Measurements from ENCODE around the gene PFKL. TPM values are rescaled to one million over a fixed set of nuclear protein-coding genes. Genes with fewer than 3 reads are reported as not detected.

The PFKL gene
- total RNA-seq, 1 donor from 2014 or later = 66.6 TPM

- DNase-seq (ENCODE audit: low spot score) = no peak
- peaks cover 12% of the 10 kb centered on the region for H3K27me3 Mint-ChIP-seq (ENCODE audit: unreplicated experiment)
- H3K4me1 Mint-ChIP-seq (ENCODE audit: unreplicated experiment) = no peaks in the 10 kb centered on the region
- peaks cover 7% of the 10 kb centered on the region for H3K36me3 Mint-ChIP-seq (ENCODE audit: low read depth, unreplicated experiment)
- H3K9me3 Mint-ChIP-seq (ENCODE audit: unreplicated experiment) = no peaks in the 10 kb centered on the region
- peak overlapping the region; percentile 27 for H3K4me3 Mint-ChIP-seq (ENCODE audit: unreplicated experiment)
- no peak for TF ChIP-seq CTCF (IDR thresholded peaks at IDR 0.05; ENCODE audit: unreplicated experiment)
- no peak overlapping the region for H3K27ac Mint-ChIP-seq (ENCODE audit: unreplicated experiment)
These were observed 11.0 kb downstream of the PFKL start for GRCh38 chr21:44310628-44311507.

GRCh38 chr21:44312089-44312488 lies 12.2 kb downstream of the PFKL start:
- TF ChIP-seq CTCF (IDR thresholded peaks at IDR 0.05; ENCODE audit: unreplicated experiment) = no peak
- Mint-ChIP-seq H3K9me3 (ENCODE audit: unreplicated experiment) (no peaks in the 10 kb centered on the region), H3K4me1 (ENCODE audit: unreplicated experiment) (no peaks in the 10 kb centered on the region), H3K36me3 (ENCODE audit: low read depth, unreplicated experiment) (peaks cover 7% of the 10 kb centered on the region), H3K4me3 (ENCODE audit: unreplicated experiment) (no peak overlapping the region), H3K27ac (ENCODE audit: unreplicated experiment) (no peak overlapping the region), H3K27me3 (ENCODE audit: unreplicated experiment) (peaks cover 15% of the 10 kb centered on the region)
- DNase-seq (ENCODE audit: low spot score) = no peak

- Mint-ChIP-seq H3K9me3 (ENCODE audit: unreplicated experiment) (no peaks in the 10 kb centered on the region), H3K4me1 (ENCODE audit: unreplicated experiment) (no peaks in the 10 kb centered on the region), H3K4me3 (ENCODE audit: unreplicated experiment) (no peak overlapping the region), H3K27me3 (ENCODE audit: unreplicated experiment) (peaks cover 15% of the 10 kb centered on the region), H3K27ac (ENCODE audit: unreplicated experiment) (no peak overlapping the region), H3K36me3 (ENCODE audit: low read depth, unreplicated experiment) (peaks cover 7% of the 10 kb centered on the region)
- TF ChIP-seq CTCF (IDR thresholded peaks at IDR 0.05; ENCODE audit: unreplicated experiment) = no peak
- no peak for DNase-seq (ENCODE audit: low spot score)
These were observed 12.9 kb downstream of the PFKL start for GRCh38 chr21:44312716-44313115.

- H3K36me3 Mint-ChIP-seq (ENCODE audit: low read depth, unreplicated experiment) = peaks cover 7% of the 10 kb centered on the region
- H3K27me3 Mint-ChIP-seq (ENCODE audit: unreplicated experiment) = peaks cover 12% of the 10 kb centered on the region
- H3K4me1 Mint-ChIP-seq (ENCODE audit: unreplicated experiment) = no peaks in the 10 kb centered on the region
- no peak for TF ChIP-seq CTCF (IDR thresholded peaks at IDR 0.05; ENCODE audit: unreplicated experiment)
- no peak overlapping the region for H3K27ac Mint-ChIP-seq (ENCODE audit: unreplicated experiment)
- no peak overlapping the region for H3K4me3 Mint-ChIP-seq (ENCODE audit: unreplicated experiment)
- no peak for DNase-seq (ENCODE audit: low spot score)
- H3K9me3 Mint-ChIP-seq (ENCODE audit: unreplicated experiment) = no peaks in the 10 kb centered on the region
These were observed 13.6 kb downstream of the PFKL start for GRCh38 chr21:44313451-44313850.

- no peak for TF ChIP-seq CTCF (IDR thresholded peaks at IDR 0.05; ENCODE audit: unreplicated experiment)
- no peak for DNase-seq (ENCODE audit: low spot score)
- Mint-ChIP-seq H3K27ac (ENCODE audit: unreplicated experiment) (no peak overlapping the region), H3K4me3 (ENCODE audit: unreplicated experiment) (no peak overlapping the region), H3K36me3 (ENCODE audit: low read depth, unreplicated experiment) (peaks cover 7% of the 10 kb centered on the region), H3K27me3 (ENCODE audit: unreplicated experiment) (peaks cover 9% of the 10 kb centered on the region), H3K9me3 (ENCODE audit: unreplicated experiment) (no peaks in the 10 kb centered on the region), H3K4me1 (ENCODE audit: unreplicated experiment) (no peaks in the 10 kb centered on the region)
These were observed 14.3 kb downstream of the PFKL start for GRCh38 chr21:44314128-44314527.
